Testis (tissue), 2 donors: Measurements from ENCODE around the gene MYO18A.

Experiments used
- CTCF ChIP-seq, 3 experiments: fragments of 450-650 bp in 2 of 3; fragments of 200-600 bp in 1 of 3; sonication (generic) in 1 of 3; IDR thresholded peaks; one replicate each; pipeline ENCODE4 v1.5.1; 2016 to 2019; ENCODE audit warnings: antibody characterized with exemption in 3 of 3, mild to moderate bottlenecking in 2 of 3, moderate library complexity in 1 of 3
- POLR2A ChIP-seq: fragments of 450-650 bp; IDR thresholded peaks from one replicate; pipeline ENCODE4 v1.6.1; 2017; ENCODE audit warnings: antibody characterized with exemption, mild to moderate bottlenecking, moderate library complexity

- TF ChIP-seq CTCF (IDR thresholded peaks at IDR 0.05) (no peak), POLR2A (no peak)
These were observed 57.1 kb downstream of the MYO18A start for GRCh38 chr17:29123111-29123510.
